Omental fat pad (tissue), 4 donors: ENCODE data around the gene NHLRC4. TPM values are rescaled to one million over a fixed set of nuclear protein-coding genes. Genes with fewer than 3 reads are reported as not detected.

Experiments
- ATAC-seq: fragments of 150-250 bp; one replicate; pipeline ENCODE4 v1.9.1; 2016; ENCODE audit warnings: mild to moderate bottlenecking, moderate library complexity; ENCODE audit not compliant: low FRiP score
- DNase-seq: peaks from one replicate; pipeline ENCODE4 v3.0.0-alpha.2; 2019; ENCODE audit warnings: low spot score
- CTCF ChIP-seq, 3 donors: fragments of 450-650 bp; IDR thresholded peaks; one replicate each; pipeline ENCODE4 v1.5.1; 2016 to 2017; ENCODE audit warnings: antibody characterized with exemption in 3 of 3, mild to moderate bottlenecking in 3 of 3, moderate library complexity in 2 of 3
- total RNA-seq, 4 donors: library from RNA; depleted of rRNA; stranded (reverse); fragments of >200 nt; gene quantifications; one replicate each; pipeline ENCODE4 v1.1.0, GENCODE V29; 2016

The NHLRC4 gene
- total RNA-seq, 4 donors from 2014 or later: 0.24 to 5.5 (median 1.2) TPM

DNA sequence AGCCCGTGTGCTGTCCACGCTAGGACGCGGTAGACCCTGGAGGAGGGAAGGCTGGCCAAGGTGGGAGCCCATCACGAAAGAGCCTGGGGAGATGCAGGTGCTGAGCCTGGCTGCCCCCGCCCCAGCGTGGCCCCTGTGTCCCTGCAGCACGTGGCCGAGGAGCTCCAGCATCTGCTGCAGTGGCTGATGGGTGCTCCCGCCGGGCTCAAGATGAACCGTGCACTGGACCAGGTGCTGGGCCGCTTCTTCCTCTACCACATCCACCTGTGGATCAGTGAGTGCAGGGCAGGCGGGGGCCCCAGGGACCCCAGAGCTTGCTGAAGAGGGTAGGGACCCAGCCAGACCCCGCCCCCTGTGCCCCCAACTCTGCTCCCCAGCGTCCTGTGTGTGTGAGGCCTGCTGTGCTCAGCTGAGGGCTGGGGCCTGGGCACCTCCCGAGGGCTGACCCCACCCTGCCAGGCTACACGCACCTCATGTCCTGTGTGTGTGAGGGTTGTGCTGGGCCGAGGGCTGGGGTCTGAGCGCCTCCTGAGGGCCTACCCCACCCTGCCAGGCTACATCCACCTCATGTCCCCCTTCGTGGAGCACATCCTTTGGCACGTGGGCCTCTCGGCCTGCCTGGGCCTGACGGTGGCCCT lies 11.5 kb downstream of the NHLRC4 start:
- DNase-seq (no peak), ATAC-seq (no peak)
- no peak for TF ChIP-seq CTCF (IDR thresholded peaks at IDR 0.05)

DNA sequence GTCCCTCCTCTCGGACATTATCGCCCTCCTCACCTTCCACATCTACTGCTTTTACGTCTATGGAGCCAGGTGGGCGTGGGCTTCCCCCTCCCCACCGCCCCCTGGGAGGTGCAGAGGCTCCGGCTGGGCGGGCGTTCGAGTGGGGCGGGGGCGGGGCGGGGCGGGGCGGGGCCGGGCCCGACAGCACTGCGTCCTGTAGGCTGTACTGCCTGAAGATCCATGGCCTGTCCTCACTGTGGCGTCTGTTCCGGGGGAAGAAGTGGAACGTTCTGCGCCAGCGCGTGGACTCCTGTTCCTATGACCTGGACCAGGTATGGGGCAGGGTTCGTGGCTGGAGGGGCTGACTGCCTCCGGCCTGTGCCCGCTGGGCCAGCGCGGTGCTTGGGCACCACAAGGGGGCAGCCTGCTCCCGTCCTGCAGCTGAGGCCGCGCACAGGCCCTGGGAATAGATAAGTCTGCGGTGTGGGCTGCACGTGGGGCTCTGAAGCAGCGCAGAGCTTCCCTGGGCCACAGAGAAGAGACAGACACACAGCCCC lies 12.1 kb downstream of the NHLRC4 start:
- peak; percentile 73 for ATAC-seq
- peak; percentile 44 for DNase-seq
- peak in 1 of 3 donors; percentile 47 for TF ChIP-seq CTCF (IDR thresholded peaks at IDR 0.05)

- no peak for TF ChIP-seq CTCF (IDR thresholded peaks at IDR 0.05)
- DNase-seq (no peak), ATAC-seq (no peak)
Observed at GRCh38 chr16:580141-580945, 13.5 kb downstream of the NHLRC4 start.

GRCh38 chr16:580946-581498 lies 14.2 kb downstream of the NHLRC4 start:
- no peak for TF ChIP-seq CTCF (IDR thresholded peaks at IDR 0.05)
- DNase-seq (no peak), ATAC-seq (no peak)

DNA sequence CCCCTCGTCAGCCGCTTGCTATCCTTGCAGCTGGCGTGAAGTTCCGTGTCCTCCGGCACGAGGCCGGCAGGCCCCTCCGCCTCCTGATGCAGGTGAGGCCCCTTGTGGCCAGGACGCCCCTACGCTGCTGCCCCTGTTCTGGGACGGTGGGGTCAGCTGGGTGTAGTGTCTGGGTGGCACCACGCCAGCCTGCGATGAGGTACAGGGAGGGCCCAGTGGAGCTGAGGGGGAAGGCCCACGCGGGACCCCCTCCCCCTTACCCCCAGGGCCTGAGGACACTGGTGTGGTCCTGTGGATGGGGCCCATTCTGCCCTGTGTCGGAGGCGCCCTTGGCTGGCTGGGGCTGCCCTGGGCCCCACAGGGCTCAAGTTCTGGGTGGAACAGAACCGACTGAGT lies 15.4 kb downstream of the NHLRC4 start:
- DNase-seq: no peak
- TF ChIP-seq CTCF (IDR thresholded peaks at IDR 0.05): no peak
- no peak for ATAC-seq

GRCh38 chr16:582614-583331 lies 16.0 kb downstream of the NHLRC4 start:
- ATAC-seq: no peak
- no peak for DNase-seq
- TF ChIP-seq CTCF (IDR thresholded peaks at IDR 0.05): no peak
